NCI-H2107 treated with DMSO at 0.1 percent for 48 hours (cell line): ENCODE measurements around the gene MCEMP1.
"Not testable (repeated sequence)": the region's sequence is repeated elsewhere in the genome, so short reads cannot be mapped to it uniquely, and the experiment has no call there.

Experiments
- DNase-seq: peaks from one replicate; lab custom pipeline; 2025; ENCODE audit not compliant: unreplicated experiment; lab: John Stamatoyannopoulos, UW

Gene MCEMP1

GRCh38 chr19:7643629-7644549 lies 33.0 kb upstream of the MCEMP1 start:
- DNase-seq: not testable (repeated sequence)

GRCh38 chr19:7644550-7644877 lies 32.4 kb upstream of the MCEMP1 start:
- no peak for DNase-seq

GRCh38 chr19:7645163-7645562 lies 31.7 kb upstream of the MCEMP1 start:
- no peak for DNase-seq

GRCh38 chr19:7645656-7646425 lies 31.0 kb upstream of the MCEMP1 start:
- DNase-seq: no peak

- no peak for DNase-seq
These were observed 30.5 kb upstream of the MCEMP1 start for GRCh38 chr19:7646426-7646700.

- DNase-seq: no peak
These were observed 29.7 kb upstream of the MCEMP1 start for GRCh38 chr19:7647156-7647555.

GRCh38 chr19:7648265-7649014 lies 28.4 kb upstream of the MCEMP1 start:
- no peak for DNase-seq

GRCh38 chr19:7650148-7650547 lies 26.7 kb upstream of the MCEMP1 start:
- DNase-seq: no peak

- peak; percentile 41 for DNase-seq
These were observed 24.7 kb upstream of the MCEMP1 start for GRCh38 chr19:7652061-7652641.

GRCh38 chr19:7654401-7654800 lies 22.5 kb upstream of the MCEMP1 start:
- no peak for DNase-seq

- no peak for DNase-seq
These were observed 21.3 kb upstream of the MCEMP1 start for GRCh38 chr19:7655581-7655980.

GRCh38 chr19:7657131-7657751 lies 19.6 kb upstream of the MCEMP1 start:
- DNase-seq: no peak

GRCh38 chr19:7658219-7658686 lies 18.6 kb upstream of the MCEMP1 start:
- DNase-seq: no peak

GRCh38 chr19:7661744-7662538 lies 14.9 kb upstream of the MCEMP1 start:
- no peak for DNase-seq

GRCh38 chr19:7662657-7663056 lies 14.2 kb upstream of the MCEMP1 start:
- DNase-seq: no peak

- no peak for DNase-seq
These were observed 13.2 kb upstream of the MCEMP1 start for GRCh38 chr19:7663706-7664105.

- DNase-seq: no peak
These were observed 11.8 kb upstream of the MCEMP1 start for GRCh38 chr19:7665076-7665475.

GRCh38 chr19:7668842-7669241 lies 8.0 kb upstream of the MCEMP1 start, which contains the start of gene RETN:
TSS of gene RETN (plus strand) at chr19:7669049. CDS start at chr19:7669327, 278 bp downstream.
- no peak for DNase-seq

- DNase-seq: no peak
These were observed 7.2 kb upstream of the MCEMP1 start for GRCh38 chr19:7669641-7670040.
